HepG2 (cell line): Measurements from ENCODE around the gene RAPGEF5. TPM values are rescaled to one million over a fixed set of nuclear protein-coding genes. Genes with fewer than 3 reads are reported as not detected.

Experiments used
- ATAC-seq: fragments of 200-7000 bp; cut with Tn5 transposase; 3 replicates; pipeline ENCODE4 v1.9.1; 2020; ENCODE audit warnings: mild to moderate bottlenecking, moderate library complexity
- BruUV-seq: library from RNA; stranded (reverse); fragments of 400-500 nt; replicated peaks from 2 replicates; lab custom pipeline; 2021; lab: Mats Ljungman, UMichigan
- CTCF ChIA-PET: fragments of 300-600 bp; formaldehyde crosslinking; extraction: SDS; loops from one replicate; lab custom pipeline; 2021; ENCODE audit warnings: low total read pairs, inconsistent platforms, low intra/inter-chr PET ratio; lab: Yijun Ruan, JAX
- POLR2A ChIA-PET: fragments of 350-600 bp; sonication (Branson Sonifier 250); formaldehyde crosslinking; loops from one replicate; lab custom pipeline; 2020; ENCODE audit warnings: antibody characterized with exemption, inconsistent platforms; lab: Yijun Ruan, JAX
- DNase-seq: peaks from one replicate; pipeline ENCODE4 v3.0.0-alpha.2; 2015; ENCODE audit warnings: low spot score
- FAIRE-seq: peaks from 3 replicates; lab custom pipeline; 2011; peaks lifted over from hg19 to GRCh38; lab: Jason Lieb, UNC
- H2AFZ ChIP-seq: one replicate; pipeline ENCODE4 v1.6.1; 2011; ENCODE audit warnings: low read length, inconsistent platforms
- H3K27ac ChIP-seq: fragments of 300-600 bp; 3 replicates; pipeline ENCODE4 v1.8.0; 2011; ENCODE audit warnings: mixed run types, mild to moderate bottlenecking, mixed read lengths, low read length, inconsistent platforms; ENCODE audit not compliant: insufficient read depth; ENCODE audit errors: extremely low read length
- H3K27me3 ChIP-seq, 2 experiments: fragments of 200-600 bp in 1 of 2; 2 replicates in 1 of 2; 3 replicates in 1 of 2; pipeline versions ENCODE4 v1.6.0 to v1.8.0; 2011; ENCODE audit warnings: low read length in 2 of 2, mild to moderate bottlenecking in 2 of 2, moderate library complexity in 2 of 2, inconsistent platforms in 1 of 2; ENCODE audit not compliant: insufficient read depth in 2 of 2, control insufficient read depth in 1 of 2
- H3K36me3 ChIP-seq, 2 experiments: fragments of 200-600 bp in 1 of 2; replicated peaks in 1 of 2; 2 replicates in 1 of 2; 3 replicates in 1 of 2; pipeline versions ENCODE4 v1.5.1 to v1.8.0; 2011; ENCODE audit warnings: low read length in 2 of 2, inconsistent platforms in 1 of 2; ENCODE audit not compliant: insufficient read depth in 2 of 2, control insufficient read depth in 1 of 2
- H3K4me1 ChIP-seq: 2 replicates; pipeline ENCODE4 v1.5.1; 2012; ENCODE audit warnings: low read length, inconsistent platforms; ENCODE audit not compliant: insufficient read depth
- H3K4me2 ChIP-seq: 2 replicates; pipeline ENCODE4 v1.6.0; 2011; ENCODE audit warnings: low read depth, low read length, inconsistent platforms
- H3K4me3 ChIP-seq, 3 experiments: fragments of 200-600 bp in 1 of 3; sonication (generic), shearing (Covaris generic) in 1 of 3; replicated peaks in 1 of 3; 2 replicates each; pipeline ENCODE4 v1.5.1; 2011 to 2016; ENCODE audit warnings: low read length in 3 of 3, inconsistent platforms in 2 of 3, low read depth in 2 of 3, mild to moderate bottlenecking in 2 of 3, control low read depth in 1 of 3, mixed read lengths in 1 of 3; ENCODE audit not compliant: insufficient read depth in 1 of 3
- H3K79me2 ChIP-seq: one replicate; pipeline ENCODE4 v1.6.1; 2011; ENCODE audit warnings: low read length, inconsistent platforms; ENCODE audit not compliant: insufficient read depth
- H3K9ac ChIP-seq: 2 replicates; pipeline ENCODE4 v1.6.0; 2011; ENCODE audit warnings: mild to moderate bottlenecking, low read depth, low read length, inconsistent platforms; ENCODE audit not compliant: insufficient read depth
- H3K9me3 ChIP-seq: 2 replicates; pipeline ENCODE4 v1.5.1; 2012; ENCODE audit warnings: mild to moderate bottlenecking, low read length
- H4K20me1 ChIP-seq: 2 replicates; pipeline ENCODE4 v1.6.0; 2011; ENCODE audit warnings: inconsistent platforms, mild to moderate bottlenecking, low read length, moderate library complexity; ENCODE audit not compliant: insufficient read depth
- ARID2 ChIP-seq: sonication (generic); formaldehyde crosslinking; IDR thresholded peaks from 2 replicates; pipeline ENCODE4 v1.8.1; 2022; ENCODE audit warnings: mild to moderate bottlenecking, missing genetic modification reagents, borderline replicate concordance
- FOXC1 ChIP-seq: sonication (generic); formaldehyde crosslinking; IDR thresholded peaks from 2 replicates; pipeline ENCODE4 v1.8.0; 2022; ENCODE audit warnings: mild to moderate bottlenecking, missing genetic modification reagents, borderline replicate concordance
- GZF1 ChIP-seq: sonication (generic); formaldehyde crosslinking; IDR thresholded peaks from 2 replicates; pipeline ENCODE4 v1.5.1; 2020; ENCODE audit warnings: mild to moderate bottlenecking, missing genetic modification reagents
- IKZF4 ChIP-seq: sonication (generic); formaldehyde crosslinking; IDR thresholded peaks from 2 replicates; pipeline ENCODE4 v1.5.1; 2020; ENCODE audit warnings: borderline replicate concordance, mild to moderate bottlenecking, low read depth, missing genetic modification reagents; ENCODE audit errors: not compliant biosample characterization
- KAT8 ChIP-seq: IDR thresholded peaks from 2 replicates; pipeline ENCODE4 v1.6.1; 2016; ENCODE audit warnings: missing genetic modification reagents, missing compliant biosample characterization
- RBM39 ChIP-seq: fragments of 200-400 bp; formaldehyde crosslinking; IDR thresholded peaks from one replicate; pipeline ENCODE4 v1.6.1; 2018; ENCODE audit warnings: antibody characterized with exemption, mild to moderate bottlenecking, low read depth, low read length; ENCODE audit not compliant: poor library complexity, severe bottlenecking
- TARDBP ChIP-seq: sonication (generic); formaldehyde crosslinking; IDR thresholded peaks from 2 replicates; pipeline ENCODE4 v1.8.0; 2022; ENCODE audit warnings: mild to moderate bottlenecking, missing genetic modification reagents
- TRIM24 ChIP-seq: sonication (generic); formaldehyde crosslinking; IDR thresholded peaks from 2 replicates; pipeline ENCODE4 v1.8.0; 2022; ENCODE audit warnings: mild to moderate bottlenecking, missing genetic modification reagents
- ZNF264 ChIP-seq: sonication (generic); formaldehyde crosslinking; IDR thresholded peaks from 2 replicates; pipeline ENCODE4 v1.4.0; 2020; ENCODE audit warnings: missing genetic modification reagents
- ZNF629 ChIP-seq: sonication (generic); formaldehyde crosslinking; conservative IDR thresholded peaks from 2 replicates; pipeline ENCODE4 v1.5.0; 2020; ENCODE audit warnings: missing genetic modification reagents
- WGBS: methylation state at CpG from one replicate; pipeline ENCODE4 v1.1.6; 2017; ENCODE audit warnings: low lambda C conversion rate; 5-methylcytosine and 5-hydroxymethylcytosine counted together
- in situ Hi-C: cut with HindIII; loops from 2 replicates; pipeline ENCODE4 v1.10.0; 2017; ENCODE audit warnings: low pct_unique_long_range_greater_than_20kb; ENCODE audit not compliant: extremely low pct_ligation_motif_present
- intact Hi-C: fragments of 100-400 bp; cut with micrococcal nuclease; formaldehyde crosslinking; loops from one replicate; pipeline ENCODE4 v1.10.0; 2022; ENCODE audit not compliant: unreplicated experiment
- polyA plus RNA-seq, 8 experiments: library from polyadenylated mRNA; depleted of rRNA in 3 of 8; stranded (reverse) in 7 of 8; unstranded in 1 of 8; fragments of >200 nt; fragmentation: Illumina TruSeq in 4 of 8; extraction: Trizol in 4 of 8; gene quantifications; 2 replicates each; pipeline versions ENCODE4 v1.2.1 to v1.2.3, GENCODE V29; 2011 to 2016; ENCODE audit warnings: low read depth in 4 of 8, missing spikeins in 1 of 8, mixed read lengths in 1 of 8; ENCODE audit not compliant: insufficient read depth in 1 of 8
- total RNA-seq, 5 experiments: library from RNA; depleted of rRNA; stranded (reverse); fragments of >200 nt; fragmentation: Illumina TruSeq; extraction: Trizol; gene quantifications; 2 replicates each; pipeline ENCODE4 v1.2.3, GENCODE V29; 2016; ENCODE audit warnings: low read depth in 1 of 5
- TF ChIP-seq, protein P1 (sequence below): IDR thresholded peaks from 2 replicates; pipeline ENCODE4 v1.6.1; 2018; ENCODE audit warnings: missing genetic modification reagents, mild to moderate bottlenecking, missing compliant biosample characterization
- TF ChIP-seq, protein P2 (sequence below): sonication (generic); formaldehyde crosslinking; IDR thresholded peaks from 2 replicates; pipeline ENCODE4 v1.8.1; 2022; ENCODE audit warnings: mild to moderate bottlenecking, missing genetic modification reagents
- TF ChIP-seq, protein P3 (sequence below): IDR thresholded peaks from 2 replicates; pipeline ENCODE4 v1.6.1; 2016; ENCODE audit warnings: mild to moderate bottlenecking

The RAPGEF5 gene
- total and polyA plus RNA-seq, 2 of the 13 experiments (the other 11 are each of a cell fraction or from before 2014, with no cell fraction given), result 17.1 to 23.4 TPM

GRCh38 chr7:22375359-22376048 lies 18.6 kb upstream of the RAPGEF5 start:
- in situ Hi-C loops (no loop called here), intact Hi-C loops (no loop called here)
- peaks cover 69% of the 10 kb centered on the region for H3K4me1 ChIP-seq
- no peaks in the 10 kb centered on the region for H3K36me3 ChIP-seq
- H3K79me2 ChIP-seq, result no peaks in the 10 kb centered on the region
- H4K20me1 ChIP-seq, result no peaks in the 10 kb centered on the region
- WGBS, result 86% methylated on average over 2 of the region's 2 CpGs
- no peak overlapping the region for H3K9ac ChIP-seq
- no peak overlapping the region for H3K27ac ChIP-seq
- no peak for DNase-seq
- no peak overlapping the region for H3K4me2 ChIP-seq
- no peak overlapping the region for H3K4me3 ChIP-seq
- no peaks in the 10 kb centered on the region for H3K27me3 ChIP-seq
- no peak overlapping the region for H2AFZ ChIP-seq
- no peak for FAIRE-seq
- ChIA-PET CTCF (no interaction called here), POLR2A (interaction anchor here (4.5 kb wide), 1 partner anchor 18 kb away, joined by 26 read pairs; the partner anchor contains the start of gene RAPGEF5)
- BruUV-seq, result no TSS peak
- no peaks in the 10 kb centered on the region for H3K9me3 ChIP-seq
- TF ChIP-seq IKZF4 (CRISPR knock-in tag) (no peak), ZNF264 (no peak), TARDBP (no peak), ZNF629 (no peak), ARID2 (CRISPR knock-in tag) (no peak), TRIM24 (no peak)
- TF ChIP-seq, all 625 proteins: peak for 0
- no peak for ATAC-seq

DNA sequence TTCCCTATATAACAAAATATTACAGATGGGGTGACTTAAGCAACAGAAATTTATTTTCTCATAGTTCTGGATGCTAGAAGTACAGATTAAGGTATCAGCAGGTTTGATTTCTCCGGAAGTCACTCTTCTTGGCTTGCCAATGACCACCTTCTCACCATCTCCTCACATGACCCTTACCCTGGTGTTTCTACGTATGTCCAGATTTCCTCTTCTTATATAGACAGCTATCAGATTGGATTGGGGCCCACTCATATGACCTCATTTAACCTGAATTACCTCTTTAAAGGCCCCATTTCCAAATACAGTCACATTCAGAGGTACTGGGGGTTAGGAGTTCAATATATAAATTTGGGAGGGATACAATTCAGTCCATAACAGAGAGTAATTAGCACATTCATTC lies 17.0 kb upstream of the RAPGEF5 start:
- Histone ChIP-seq H3K9ac (no peak overlapping the region), H3K36me3 (no peaks in the 10 kb centered on the region), H3K79me2 (no peaks in the 10 kb centered on the region), H4K20me1 (no peaks in the 10 kb centered on the region), H3K27ac (no peak overlapping the region), H3K4me1 (peaks cover 61% of the 10 kb centered on the region), H2AFZ (no peak overlapping the region), H3K9me3 (no peaks in the 10 kb centered on the region), H3K4me2 (no peak overlapping the region), H3K4me3 (no peak overlapping the region), H3K27me3 (no peaks in the 10 kb centered on the region)
- DNase-seq (no peak), FAIRE-seq (no peak), ATAC-seq (no peak)
- ChIA-PET CTCF (no interaction called here), POLR2A (interaction anchor here (1.6 kb wide), 1 partner anchor 15 kb away, joined by 5 read pairs; no protein-coding TSS in a partner anchor)
- WGBS, result 88% methylated on average over 2 of the region's 2 CpGs
- intact Hi-C loops (no loop called here), in situ Hi-C loops (no loop called here)
- BruUV-seq, result no TSS peak
- TF ChIP-seq, protein P1, sequence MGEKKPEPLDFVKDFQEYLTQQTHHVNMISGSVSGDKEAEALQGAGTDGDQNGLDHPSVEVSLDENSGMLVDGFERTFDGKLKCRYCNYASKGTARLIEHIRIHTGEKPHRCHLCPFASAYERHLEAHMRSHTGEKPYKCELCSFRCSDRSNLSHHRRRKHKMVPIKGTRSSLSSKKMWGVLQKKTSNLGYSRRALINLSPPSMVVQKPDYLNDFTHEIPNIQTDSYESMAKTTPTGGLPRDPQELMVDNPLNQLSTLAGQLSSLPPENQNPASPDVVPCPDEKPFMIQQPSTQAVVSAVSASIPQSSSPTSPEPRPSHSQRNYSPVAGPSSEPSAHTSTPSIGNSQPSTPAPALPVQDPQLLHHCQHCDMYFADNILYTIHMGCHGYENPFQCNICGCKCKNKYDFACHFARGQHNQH, result no peak
- TF ChIP-seq FOXC1 (CRISPR knock-in tag) (no peak), KAT8 (CRISPR knock-in tag) (no peak), GZF1 (no peak), RBM39 (no peak)
- TF ChIP-seq, protein P2, sequence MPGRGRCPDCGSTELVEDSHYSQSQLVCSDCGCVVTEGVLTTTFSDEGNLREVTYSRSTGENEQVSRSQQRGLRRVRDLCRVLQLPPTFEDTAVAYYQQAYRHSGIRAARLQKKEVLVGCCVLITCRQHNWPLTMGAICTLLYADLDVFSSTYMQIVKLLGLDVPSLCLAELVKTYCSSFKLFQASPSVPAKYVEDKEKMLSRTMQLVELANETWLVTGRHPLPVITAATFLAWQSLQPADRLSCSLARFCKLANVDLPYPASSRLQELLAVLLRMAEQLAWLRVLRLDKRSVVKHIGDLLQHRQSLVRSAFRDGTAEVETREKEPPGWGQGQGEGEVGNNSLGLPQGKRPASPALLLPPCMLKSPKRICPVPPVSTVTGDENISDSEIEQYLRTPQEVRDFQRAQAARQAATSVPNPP, result no peak
- TF ChIP-seq, protein P3, sequence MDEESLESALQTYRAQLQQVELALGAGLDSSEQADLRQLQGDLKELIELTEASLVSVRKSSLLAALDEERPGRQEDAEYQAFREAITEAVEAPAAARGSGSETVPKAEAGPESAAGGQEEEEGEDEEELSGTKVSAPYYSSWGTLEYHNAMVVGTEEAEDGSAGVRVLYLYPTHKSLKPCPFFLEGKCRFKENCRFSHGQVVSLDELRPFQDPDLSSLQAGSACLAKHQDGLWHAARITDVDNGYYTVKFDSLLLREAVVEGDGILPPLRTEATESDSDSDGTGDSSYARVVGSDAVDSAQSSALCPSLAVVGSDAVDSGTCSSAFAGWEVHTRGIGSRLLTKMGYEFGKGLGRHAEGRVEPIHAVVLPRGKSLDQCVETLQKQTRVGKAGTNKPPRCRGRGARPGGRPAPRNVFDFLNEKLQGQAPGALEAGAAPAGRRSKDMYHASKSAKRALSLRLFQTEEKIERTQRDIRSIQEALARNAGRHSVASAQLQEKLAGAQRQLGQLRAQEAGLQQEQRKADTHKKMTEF, result no peak
